Stimulated activated CD4-positive, alpha-beta T cell treated with anti-CD3 and anti-CD28 coated beads, Interleukin-15, amount 100 ng/mL, for 24 hours (primary cell): ENCODE data around the gene TMEM163.
"Not testable (repeated sequence)": the region's sequence is repeated elsewhere in the genome, so short reads cannot be mapped to it uniquely, and the experiment has no call there.

Experiments used
- DNase-seq: peaks from one replicate; pipeline ENCODE4 v3.0.0-alpha.2; 2020

The TMEM163 gene

GRCh38 chr2:134573085-134573370, 145.8 kb downstream of the TMEM163 start:
- no peak for DNase-seq

- DNase-seq: no peak
Measured at GRCh38 chr2:134572314-134573084, 146.3 kb downstream of the TMEM163 start.

- DNase-seq: no peak
Measured at GRCh38 chr2:134570676-134571075, 148.1 kb downstream of the TMEM163 start.

DNA sequence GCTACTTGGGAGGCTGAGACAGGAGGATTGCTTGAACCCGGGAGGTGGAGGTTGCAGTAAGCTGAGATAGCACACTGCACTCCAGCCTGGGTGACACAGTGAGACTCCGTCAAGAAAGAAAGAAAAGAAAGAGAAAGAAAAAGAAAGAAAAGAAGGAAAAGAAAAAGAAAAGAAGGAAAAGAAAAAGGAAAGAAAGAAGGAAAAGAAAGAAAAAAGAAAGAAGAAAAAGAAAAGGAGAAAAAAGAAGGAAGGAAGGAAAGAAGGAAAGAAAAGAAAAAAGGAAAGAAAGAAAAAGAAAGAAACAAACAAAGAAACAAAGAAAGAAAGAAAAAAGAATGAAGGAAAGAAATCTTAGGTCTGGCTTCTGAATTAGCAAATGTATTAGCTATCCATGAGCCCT, 150.4 kb downstream of the TMEM163 start:
- DNase-seq: no peak

DNA sequence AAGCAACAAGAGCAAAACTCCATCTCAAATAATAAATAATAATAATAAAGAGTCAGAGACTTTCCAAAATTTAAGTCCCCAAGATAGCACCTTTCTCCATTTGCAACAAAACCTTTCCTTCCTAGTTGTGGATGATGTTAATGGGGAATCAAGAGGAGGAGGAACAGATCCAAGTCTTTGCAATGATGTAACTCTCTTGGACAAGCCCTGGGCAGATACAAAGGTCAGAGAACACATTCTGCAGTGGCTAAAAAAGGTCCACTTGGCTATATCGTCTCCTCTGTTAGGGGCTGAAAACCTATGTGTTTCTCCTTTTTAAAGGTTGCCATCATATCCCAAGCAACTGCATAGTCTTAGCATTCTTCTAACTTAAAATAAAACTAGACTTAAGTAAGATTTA, 151.1 kb downstream of the TMEM163 start:
- no peak for DNase-seq

DNA sequence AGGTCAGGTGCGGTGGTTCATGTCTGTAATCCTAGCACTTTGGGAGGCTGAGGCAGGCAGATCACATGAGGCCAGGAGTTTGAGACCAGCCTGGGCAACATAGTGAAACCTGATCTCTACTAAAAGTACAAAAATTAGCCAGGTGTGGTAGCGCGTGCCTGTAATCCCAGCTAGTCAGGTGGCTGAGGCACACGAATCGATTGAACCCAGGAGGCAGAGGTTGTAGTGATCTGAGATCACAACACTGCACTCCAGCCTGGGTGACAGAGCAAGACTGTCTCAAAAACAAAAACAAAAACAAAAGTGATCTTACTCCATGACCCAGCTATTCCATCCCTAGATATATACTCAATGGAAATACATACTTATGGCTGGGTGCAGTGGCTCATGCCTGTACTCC, 153.8 kb downstream of the TMEM163 start:
- DNase-seq: not testable (repeated sequence)

DNA sequence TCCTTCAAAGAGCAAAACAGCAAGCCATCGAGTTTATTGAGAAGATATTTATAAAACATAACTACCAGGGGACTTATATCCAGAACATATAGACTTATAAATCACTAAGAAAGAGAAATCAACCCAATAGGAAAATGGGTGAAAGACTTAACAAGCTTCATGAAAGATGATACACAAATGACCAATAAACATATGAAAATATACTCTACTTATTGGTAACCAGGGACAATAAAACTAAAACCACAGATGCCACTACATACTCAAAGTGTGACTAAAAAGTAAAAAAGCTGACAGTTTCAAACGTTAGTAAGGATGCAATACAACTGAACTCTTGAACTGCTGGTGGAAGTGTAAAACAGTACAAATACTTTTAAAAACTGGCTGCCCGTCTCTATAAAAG, 154.3 kb downstream of the TMEM163 start:
- no peak for DNase-seq

DNA sequence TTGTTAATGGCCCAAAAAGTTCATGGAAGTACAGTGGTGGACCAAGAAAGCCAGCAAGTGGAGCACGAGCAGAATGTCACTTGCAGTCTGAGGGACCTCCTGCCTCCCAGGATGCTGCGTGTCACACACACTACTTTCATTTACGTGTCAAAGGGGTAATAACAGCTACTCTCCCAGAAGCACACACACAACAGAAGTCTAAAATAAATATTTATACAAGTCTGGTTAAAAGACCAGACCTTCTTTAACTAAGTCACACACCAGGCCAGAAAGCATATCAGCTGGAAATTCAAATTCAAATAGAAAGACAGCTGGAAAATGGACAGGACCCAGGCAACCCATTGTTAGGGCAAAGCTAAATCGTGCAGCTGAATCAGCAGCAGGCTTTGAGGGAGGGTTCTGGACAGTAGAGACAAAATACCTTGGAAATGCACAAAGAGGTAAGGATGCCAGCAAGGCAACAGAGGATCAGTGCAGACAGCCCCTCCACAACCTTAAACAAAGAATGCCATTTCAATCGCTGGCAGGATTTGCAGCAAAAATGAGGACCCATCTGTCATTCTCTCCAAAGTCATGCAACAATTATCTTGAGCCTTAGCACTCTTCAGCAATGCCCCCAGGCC, 160.5 kb downstream of the TMEM163 start:
- DNase-seq: no peak

DNA sequence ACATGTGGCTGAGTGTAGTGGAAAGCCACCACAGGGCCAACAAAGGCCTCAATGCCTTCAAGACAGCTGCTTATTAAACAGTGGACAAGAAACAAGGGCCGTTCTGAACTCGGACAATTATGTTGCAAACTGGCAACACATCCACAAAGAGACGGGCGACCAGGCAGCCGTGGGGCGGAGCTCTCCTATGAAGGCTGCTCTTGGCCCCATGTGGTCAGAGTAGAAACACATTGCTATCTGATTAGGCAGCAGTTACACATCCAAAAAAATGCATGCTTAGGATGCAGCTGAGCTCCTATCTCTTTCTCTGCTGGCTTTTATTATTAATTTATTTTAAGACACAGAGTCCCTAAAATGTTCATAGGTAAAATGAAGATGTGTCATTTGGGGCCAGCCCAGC, 163.4 kb downstream of the TMEM163 start:
- no peak for DNase-seq

GRCh38 chr2:134553657-134554056, 165.1 kb downstream of the TMEM163 start:
- no peak for DNase-seq

DNA sequence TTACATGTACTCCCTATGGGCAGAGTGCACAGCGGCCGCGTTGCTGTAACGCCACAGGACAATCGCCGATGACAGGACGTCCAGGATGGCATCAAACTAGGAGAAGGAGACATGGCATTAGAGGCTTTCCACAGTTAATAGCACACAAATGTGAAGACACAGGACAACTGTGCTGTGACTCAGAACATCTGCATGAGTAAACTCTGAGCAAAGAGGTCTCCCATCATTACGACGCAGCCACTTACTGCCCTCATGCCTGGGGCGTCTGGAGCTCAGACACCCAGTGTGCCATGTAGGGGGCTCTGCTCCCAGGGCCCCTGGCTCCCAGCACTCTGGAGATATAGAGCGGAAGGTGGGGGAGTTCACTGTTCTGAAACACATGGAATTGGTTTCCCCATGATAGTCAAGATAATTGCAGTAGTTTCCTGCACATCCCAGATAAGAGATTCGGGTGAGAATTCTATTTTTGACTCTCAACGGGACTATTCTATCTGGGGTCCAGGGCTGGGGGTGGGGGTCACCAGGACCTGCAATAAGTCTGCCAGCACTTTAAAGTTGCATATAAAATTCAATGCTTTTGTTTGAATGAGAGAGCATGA, 168.1 kb downstream of the TMEM163 start:
- DNase-seq: no peak

DNA sequence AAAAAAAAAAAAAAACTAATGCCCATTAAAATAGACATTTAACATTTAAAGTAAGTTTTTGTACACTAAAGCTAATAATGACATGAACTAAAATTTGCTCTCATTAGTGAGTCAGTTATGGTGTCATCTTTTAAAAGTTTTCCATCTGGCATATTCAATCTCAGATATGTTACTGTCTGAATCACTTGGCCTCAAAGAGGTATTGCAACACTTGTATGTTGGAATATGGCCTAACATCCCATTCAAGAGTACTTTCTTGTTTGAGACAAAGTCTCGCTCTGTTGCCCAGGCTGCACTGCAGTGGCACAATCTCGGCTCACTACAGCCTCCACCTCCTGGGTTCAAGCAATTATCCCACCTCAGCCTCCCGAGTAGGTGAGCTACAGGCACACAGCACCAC, 169.7 kb downstream of the TMEM163 start:
- DNase-seq: no peak

DNA sequence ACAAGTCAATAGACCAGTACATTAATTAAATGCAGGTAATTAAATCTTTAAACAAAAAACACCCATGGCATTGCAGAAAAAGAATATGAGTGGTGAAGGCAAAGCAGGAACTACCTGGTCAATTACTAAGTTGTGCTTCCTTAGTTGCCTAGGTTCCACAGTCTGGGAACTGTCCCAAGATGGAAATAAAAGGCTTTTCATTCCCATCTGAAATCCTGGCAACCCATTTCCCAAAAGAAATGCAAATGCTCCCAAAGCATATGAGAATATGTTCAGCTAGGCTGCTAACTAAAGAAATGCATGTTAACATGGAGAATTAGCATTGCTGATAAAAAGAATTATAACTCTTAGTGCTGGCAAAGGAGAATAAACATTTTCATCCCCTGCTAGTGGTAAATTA, 177.8 kb downstream of the TMEM163 start:
- no peak for DNase-seq

GRCh38 chr2:134539981-134540380, 178.8 kb downstream of the TMEM163 start:
- DNase-seq: no peak

DNA sequence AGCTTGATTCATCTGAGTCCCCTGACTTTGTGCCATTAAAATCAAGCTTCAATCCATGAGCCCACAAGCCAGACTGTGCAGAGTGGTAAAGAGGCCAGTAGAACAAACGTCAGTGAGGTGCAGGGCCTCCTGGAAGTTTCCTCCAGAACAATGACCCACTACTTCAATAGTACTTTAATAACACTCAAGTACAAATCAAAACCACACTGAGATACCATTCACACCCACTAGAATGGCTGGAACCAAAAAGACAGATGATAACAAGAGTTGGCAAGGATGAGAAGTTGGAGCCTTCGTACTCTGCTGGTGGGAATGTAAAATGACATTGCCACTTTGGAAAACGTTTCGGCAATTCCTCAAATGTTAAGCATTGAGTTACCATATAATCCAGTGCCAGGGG, 181.1 kb downstream of the TMEM163 start:
- no peak for DNase-seq

- no peak for DNase-seq
Measured at GRCh38 chr2:134537121-134537520, 181.7 kb downstream of the TMEM163 start.

DNA sequence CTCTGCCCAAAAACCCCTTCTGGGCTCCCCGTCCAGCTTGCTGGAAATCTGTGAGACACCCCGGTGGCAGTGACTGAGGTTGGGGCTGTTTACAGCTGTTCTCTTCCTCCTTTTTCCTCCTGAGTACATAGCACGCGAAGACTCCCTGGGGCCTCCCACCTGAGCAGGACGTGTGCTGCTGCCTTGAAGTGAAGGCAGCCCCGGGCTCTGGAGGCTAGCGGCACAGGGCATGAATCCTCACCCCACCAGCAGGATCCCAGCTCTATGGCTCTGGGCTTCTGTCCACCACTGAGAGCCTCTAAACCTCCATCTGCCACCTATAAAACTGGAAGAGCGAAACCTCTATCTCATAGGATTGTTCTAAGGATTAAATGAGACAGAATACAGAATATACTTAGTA, 182.5 kb downstream of the TMEM163 start:
- no peak for DNase-seq

GRCh38 chr2:134532537-134532936, 186.3 kb downstream of the TMEM163 start:
- DNase-seq: no peak

- DNase-seq: no peak
Measured at GRCh38 chr2:134527381-134527780, 191.4 kb downstream of the TMEM163 start.

- DNase-seq: no peak
Measured at GRCh38 chr2:134522496-134523455, 196.0 kb downstream of the TMEM163 start.

DNA sequence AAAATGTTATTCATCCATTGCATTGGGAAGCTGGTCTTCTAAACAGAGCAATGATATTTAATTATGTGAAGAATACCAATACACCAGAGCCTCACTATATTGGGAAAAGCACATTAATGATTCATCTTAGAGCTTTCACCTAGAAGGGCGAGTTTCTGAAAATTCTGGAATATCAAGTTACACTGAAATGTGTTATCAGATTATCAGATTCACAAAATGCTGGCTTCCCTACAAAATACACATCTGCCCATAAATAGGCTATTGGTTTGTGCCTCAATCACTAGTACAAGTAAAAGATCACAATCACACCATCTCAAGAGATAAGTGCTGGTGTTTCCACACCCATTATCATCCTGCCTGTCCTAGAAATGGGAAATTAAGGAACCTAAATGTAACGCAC, 200.7 kb downstream of the TMEM163 start:
- no peak for DNase-seq

DNA sequence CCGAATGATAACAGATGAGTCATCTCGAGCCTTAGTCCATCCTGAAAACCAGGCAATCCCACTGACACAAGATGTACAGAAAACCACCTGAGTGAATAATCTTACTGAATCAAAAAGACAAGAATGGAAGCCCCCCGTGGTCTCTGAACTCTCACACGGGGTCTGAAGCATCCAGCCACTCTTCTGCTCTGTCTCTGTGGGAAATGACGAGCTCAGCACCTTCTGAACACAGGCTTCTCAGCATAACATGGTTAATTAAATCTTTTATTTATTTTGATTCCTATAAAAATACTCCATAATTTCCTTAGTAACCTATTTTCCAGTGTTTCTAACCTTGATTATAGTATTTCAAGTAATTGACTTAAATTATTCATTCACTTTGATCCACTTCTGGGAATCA, 203.7 kb downstream of the TMEM163 start:
- no peak for DNase-seq

- no peak for DNase-seq
Measured at GRCh38 chr2:134513465-134513804, 205.4 kb downstream of the TMEM163 start.
